GM23338 (cell line): ENCODE measurements around the gene MBLAC1. TPM values are rescaled to one million over a fixed set of nuclear protein-coding genes. Genes with fewer than 3 reads are reported as not detected.

Experiments used
- ATAC-seq: fragments of 200-7000 bp; cut with Tn5 transposase; 3 replicates; pipeline ENCODE4 v1.9.1; 2020
- DNase-seq: peaks from one replicate; pipeline ENCODE4 v3.0.0-alpha.2; 2015; ENCODE audit warnings: low spot score
- H2AFZ ChIP-seq: fragments of 200-600 bp; sonication (generic); 2 replicates; pipeline ENCODE4 v1.8.0; 2016; ENCODE audit warnings: antibody characterized with exemption, mild to moderate bottlenecking, moderate library complexity
- H3F3A ChIP-seq: fragments of 200-600 bp; sonication (generic); replicated peaks from 2 replicates; pipeline ENCODE4 v1.8.0; 2017; ENCODE audit warnings: antibody characterized with exemption, mixed run types, low read depth
- H3K27ac ChIP-seq: fragments of 200-600 bp; sonication (generic); 2 replicates; pipeline ENCODE4 v1.6.1; 2016; ENCODE audit warnings: low read depth
- H3K27me3 ChIP-seq: fragments of 200-600 bp; sonication (generic); 2 replicates; pipeline ENCODE4 v1.8.0; 2016; ENCODE audit warnings: mild to moderate bottlenecking, mixed run types, moderate library complexity; ENCODE audit not compliant: insufficient read depth
- H3K36me3 ChIP-seq: fragments of 200-600 bp; sonication (generic); 2 replicates; pipeline ENCODE4 v1.8.0; 2016; ENCODE audit warnings: mild to moderate bottlenecking; ENCODE audit not compliant: insufficient read depth
- H3K4me1 ChIP-seq: fragments of 200-600 bp; sonication (generic); 2 replicates; pipeline ENCODE4 v1.8.0; 2016; ENCODE audit warnings: mild to moderate bottlenecking, moderate library complexity; ENCODE audit not compliant: insufficient read depth
- H3K4me2 ChIP-seq: fragments of 200-600 bp; sonication (generic); 2 replicates; pipeline ENCODE4 v1.7.1; 2017; ENCODE audit warnings: mixed run types
- H3K4me3 ChIP-seq: fragments of 200-600 bp; sonication (generic); 2 replicates; pipeline ENCODE4 v1.6.1; 2016; ENCODE audit warnings: mixed run types
- H3K79me2 ChIP-seq: fragments of 200-600 bp; sonication (generic); replicated peaks from 2 replicates; pipeline ENCODE4 v1.8.0; 2017; ENCODE audit warnings: mild to moderate bottlenecking; ENCODE audit not compliant: insufficient read depth
- H3K9me2 ChIP-seq: fragments of 200-600 bp; sonication (generic); 2 replicates; pipeline ENCODE4 v1.8.0; 2017; ENCODE audit not compliant: insufficient read depth
- H4K20me1 ChIP-seq: fragments of 200-600 bp; sonication (generic); replicated peaks from 2 replicates; pipeline ENCODE4 v1.8.0; 2017; ENCODE audit warnings: mild to moderate bottlenecking; ENCODE audit not compliant: insufficient read depth
- H3K27ac Mint-ChIP-seq: 2 replicates; pipeline ENCODE4 v1.8.0; 2020; ENCODE audit warnings: inconsistent platforms, mild to moderate bottlenecking, moderate library complexity, mixed read lengths
- H3K27me3 Mint-ChIP-seq: 3 replicates; pipeline ENCODE4 v1.8.0; 2022; ENCODE audit warnings: low read depth, mild to moderate bottlenecking, moderate library complexity, mixed read lengths, inconsistent platforms; ENCODE audit not compliant: insufficient read depth, poor library complexity
- H3K36me3 Mint-ChIP-seq: 3 replicates; pipeline ENCODE4 v1.8.0; 2021; ENCODE audit warnings: low read depth, mild to moderate bottlenecking, inconsistent platforms, moderate library complexity, mixed read lengths
- H3K4me1 Mint-ChIP-seq: 3 replicates; pipeline ENCODE4 v1.8.0; 2020; ENCODE audit warnings: mild to moderate bottlenecking, inconsistent platforms, mixed read lengths
- H3K4me3 Mint-ChIP-seq: 3 replicates; pipeline ENCODE4 v1.8.0; 2021; ENCODE audit warnings: moderate library complexity, mild to moderate bottlenecking, inconsistent platforms, mixed read lengths
- H3K9me3 Mint-ChIP-seq: 3 replicates; pipeline ENCODE4 v1.8.0; 2020; ENCODE audit warnings: moderate library complexity, mild to moderate bottlenecking, inconsistent platforms, mixed read lengths
- CREB1 ChIP-seq: fragments of 250-450 bp; sonication (Bioruptor Pico); IDR thresholded peaks from 2 replicates; pipeline ENCODE4 v1.5.0; 2020; ENCODE audit warnings: low read depth, mild to moderate bottlenecking, moderate library complexity
- CTCF ChIP-seq, 2 experiments: fragments of 200-600 bp in 1 of 2; sonication (generic) in 1 of 2; conservative IDR thresholded peaks; 2 replicates each; pipeline versions ENCODE4 v1.5.1 to v1.6.1; 2016 to 2017; ENCODE audit warnings: antibody characterized with exemption in 2 of 2, low read depth in 2 of 2, mild to moderate bottlenecking in 2 of 2, moderate library complexity in 1 of 2
- ETS1 ChIP-seq: IDR thresholded peaks from 2 replicates; pipeline ENCODE4 v1.6.1; 2016; ENCODE audit warnings: antibody characterized with exemption
- EZH2 ChIP-seq: fragments of 200-600 bp; sonication (generic); IDR thresholded peaks from one replicate; pipeline ENCODE4 v1.8.0; 2017; ENCODE audit warnings: antibody characterized with exemption, mild to moderate bottlenecking, low read depth; ENCODE audit not compliant: unreplicated experiment
- EZH2phosphoT487 ChIP-seq: fragments of 200-600 bp; sonication (generic); IDR thresholded peaks from one replicate; pipeline ENCODE4 v1.8.1; 2018; ENCODE audit warnings: antibody characterized with exemption; ENCODE audit not compliant: unreplicated experiment
- JUNB ChIP-seq: IDR thresholded peaks from one replicate; pipeline ENCODE4 v1.6.1; 2016; ENCODE audit warnings: antibody characterized with exemption; ENCODE audit not compliant: unreplicated experiment
- NANOG ChIP-seq: IDR thresholded peaks from 2 replicates; pipeline ENCODE4 v1.6.1; 2016; ENCODE audit warnings: antibody characterized with exemption, borderline replicate concordance
- POLR2AphosphoS5 ChIP-seq: IDR thresholded peaks from 2 replicates; pipeline ENCODE4 v1.6.1; 2016; ENCODE audit warnings: antibody characterized with exemption, low read depth
- REST ChIP-seq: IDR thresholded peaks from one replicate; pipeline ENCODE4 v1.6.1; 2018; ENCODE audit warnings: antibody characterized with exemption; ENCODE audit not compliant: unreplicated experiment
- STAT1 ChIP-seq: IDR thresholded peaks from one replicate; pipeline ENCODE4 v1.6.1; 2016; ENCODE audit warnings: antibody characterized with exemption; ENCODE audit not compliant: unreplicated experiment
- ZNF114 ChIP-seq: fragments of 250-450 bp; sonication (Bioruptor Pico); IDR thresholded peaks from 2 replicates; pipeline ENCODE4 v1.5.0; 2020; ENCODE audit warnings: mild to moderate bottlenecking, moderate library complexity
- ZNF331 ChIP-seq: fragments of 250-450 bp; sonication (Bioruptor Pico); IDR thresholded peaks from 2 replicates; pipeline ENCODE4 v1.5.0; 2020; ENCODE audit warnings: low read depth, mild to moderate bottlenecking, moderate library complexity
- ZNF462 ChIP-seq: fragments of 250-450 bp; sonication (Bioruptor Pico); IDR thresholded peaks from 2 replicates; pipeline ENCODE4 v1.5.0; 2020; ENCODE audit warnings: mild to moderate bottlenecking, moderate library complexity
- polyA plus RNA-seq: library from polyadenylated mRNA; unstranded; fragments of >200 nt; fragmentation: Nextera tagmentation; extraction: Ambion mirVana; gene quantifications from 2 replicates; pipeline ENCODE4 v1.2.1, GENCODE V29; 2016
- total RNA-seq: library from RNA; depleted of rRNA; stranded (reverse); fragments of >200 nt; shearing (Covaris generic); gene quantifications from 2 replicates; pipeline ENCODE4 v1.2.3, GENCODE V29; 2014

MBLAC1 gene
- total and polyA plus RNA-seq, 2 experiments from 2014 or later, result 2.7 to 5.7 TPM

- ATAC-seq, result 0 out of 3 replicates have a peak, but pooled peaks have one; percentile 2
- Histone ChIP-seq H4K20me1 (no peaks in the 10 kb centered on the region), H3K9me2 (no peaks in the 10 kb centered on the region), H3K79me2 (no peaks in the 10 kb centered on the region), H3K27me3 (peaks cover 16% of the 10 kb centered on the region), H3K36me3 (no peaks in the 10 kb centered on the region), H3K4me3 (no peak overlapping the region), H3K4me2 (no peak overlapping the region), H3K27ac (no peak overlapping the region), H3F3A (peaks cover 13% of the 10 kb centered on the region), H2AFZ (no peak overlapping the region), H3K4me1 (peaks cover 12% of the 10 kb centered on the region)
- no peak for TF ChIP-seq CREB1 (CRISPR knock-in tag)
- TF ChIP-seq ZNF462 (CRISPR knock-in tag), result no peak
- TF ChIP-seq CTCF (conservative IDR thresholded peaks at IDR 0.05; ENCODE audit: low read depth in 2 of 2), result no peak
- no peak for TF ChIP-seq EZH2phosphoT487
- no peak for TF ChIP-seq ETS1
- no peak for TF ChIP-seq ZNF114
- TF ChIP-seq STAT1, result no peak
- no peak for TF ChIP-seq NANOG
- TF ChIP-seq EZH2, result no peak
- no peak for TF ChIP-seq ZNF331 (CRISPR knock-in tag)
- TF ChIP-seq POLR2AphosphoS5, result no peak
- TF ChIP-seq JUNB, result no peak
- no peak for TF ChIP-seq REST
- Mint-ChIP-seq H3K27me3 (peaks cover 37% of the 10 kb centered on the region), H3K9me3 (no peaks in the 10 kb centered on the region), H3K4me1 (peaks cover 33% of the 10 kb centered on the region), H3K4me3 (no peak overlapping the region), H3K27ac (no peak overlapping the region), H3K36me3 (no peaks in the 10 kb centered on the region; the same call in 2 of the 3 replicates)
- DNase-seq, result peak; percentile 42
Observed at GRCh38 chr7:100163006-100163531, 36.3 kb downstream of the MBLAC1 start.
